Heart left ventricle (tissue), 13 donors: ENCODE measurements around the gene CCDC7.
"Not testable (repeated sequence)": the region's sequence is repeated elsewhere in the genome, so short reads cannot be mapped to it uniquely, and the experiment has no call there.

Experiments used
- POLR2A ChIP-seq, 2 donors: fragments of 450-650 bp; IDR thresholded peaks; one replicate each; pipeline ENCODE4 v1.6.1; 2017; ENCODE audit warnings: antibody characterized with exemption in 2 of 2, mild to moderate bottlenecking in 2 of 2, moderate library complexity in 2 of 2
- TF ChIP-seq, protein P1 (sequence below), 12 donors: fragments of 200-600 bp; sonication (generic) in 4 of 12; IDR thresholded peaks; one replicate each; pipeline versions ENCODE4 v1.5.0 to v1.8.0; 2018 to 2022; ENCODE audit warnings: antibody characterized with exemption in 12 of 12, mild to moderate bottlenecking in 5 of 12
- donor health status: ischemic (EF 13 %, LVEDD 7.1; RV severe dilation, severe dysfunction).
- donor health status: DM: no; HTN: yes; CAD: no.
- donor health status: DM: no; HTN: no; CAD: no.
- donor health status: ischemic (EF 25% LVEDD 6.9; RV normal size, moderate dysfunction).
- donor health status: ischemic (EF 25% LVEDD 5.7; RV mildly dilated, moderate dysfunction).
- donor health status: ischemic (EF 35%, LVEDD 5.7; RV mildly dilated, moderate dysfunction).
- donor health status: nonischemic (EF 11% LVEDD 7.7; RV severe dilation, severe dysfunction).
- donor health status: DM: yes; HTN: yes; CAD: no.
- donor health status: PGD.
- donor health status: ischemic (EF 29% LVEDD 5.4; RV normal size, mild dysfunction).
- donor health status: nonischemic (EF 23%, LVEDD 6.1; RV moderate dilation, normal function).

DNA sequence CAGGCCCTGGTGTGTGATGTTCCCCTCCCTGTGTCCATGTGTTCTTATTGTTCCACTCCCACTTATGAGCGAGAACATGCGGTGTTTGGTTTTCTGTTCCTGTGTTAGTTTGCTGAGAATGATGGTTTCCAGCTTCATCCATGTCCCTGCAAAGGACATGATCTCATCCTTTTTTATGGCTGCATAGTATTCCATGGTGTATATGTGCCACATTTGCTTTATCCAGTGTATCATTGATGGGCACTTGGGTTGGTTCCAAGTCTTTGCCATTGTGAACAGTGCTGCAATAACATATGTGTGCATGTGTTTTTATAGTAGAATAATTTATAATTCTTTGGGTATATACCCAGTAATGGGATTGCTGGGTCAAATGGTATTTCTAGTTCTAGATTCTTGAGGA, 48.6 kb downstream of the CCDC7 start:
- not testable (repeated sequence) for TF ChIP-seq POLR2A (IDR thresholded peaks at IDR 0.05)
- TF ChIP-seq, protein P1, sequence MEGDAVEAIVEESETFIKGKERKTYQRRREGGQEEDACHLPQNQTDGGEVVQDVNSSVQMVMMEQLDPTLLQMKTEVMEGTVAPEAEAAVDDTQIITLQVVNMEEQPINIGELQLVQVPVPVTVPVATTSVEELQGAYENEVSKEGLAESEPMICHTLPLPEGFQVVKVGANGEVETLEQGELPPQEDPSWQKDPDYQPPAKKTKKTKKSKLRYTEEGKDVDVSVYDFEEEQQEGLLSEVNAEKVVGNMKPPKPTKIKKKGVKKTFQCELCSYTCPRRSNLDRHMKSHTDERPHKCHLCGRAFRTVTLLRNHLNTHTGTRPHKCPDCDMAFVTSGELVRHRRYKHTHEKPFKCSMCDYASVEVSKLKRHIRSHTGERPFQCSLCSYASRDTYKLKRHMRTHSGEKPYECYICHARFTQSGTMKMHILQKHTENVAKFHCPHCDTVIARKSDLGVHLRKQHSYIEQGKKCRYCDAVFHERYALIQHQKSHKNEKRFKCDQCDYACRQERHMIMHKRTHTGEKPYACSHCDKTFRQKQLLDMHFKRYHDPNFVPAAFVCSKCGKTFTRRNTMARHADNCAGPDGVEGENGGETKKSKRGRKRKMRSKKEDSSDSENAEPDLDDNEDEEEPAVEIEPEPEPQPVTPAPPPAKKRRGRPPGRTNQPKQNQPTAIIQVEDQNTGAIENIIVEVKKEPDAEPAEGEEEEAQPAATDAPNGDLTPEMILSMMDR (IDR thresholded peaks at IDR 0.05) = not testable (repeated sequence)
